Osteocyte (in vitro differentiated cells): ENCODE measurements around the gene TMEM207. TPM values are rescaled to one million over a fixed set of nuclear protein-coding genes. Genes with fewer than 3 reads are reported as not detected.

Experiments used
- DNase-seq: peaks from one replicate; pipeline ENCODE4 v3.0.0; 2021; ENCODE audit warnings: mixed read lengths; ENCODE audit not compliant: unreplicated experiment; ENCODE audit errors: extremely low spot score
- H3K27ac Mint-ChIP-seq: one replicate; pipeline ENCODE4 v1.8.0; 2021; ENCODE audit warnings: mild to moderate bottlenecking, mixed read lengths; ENCODE audit not compliant: unreplicated experiment
- H3K27me3 Mint-ChIP-seq: one replicate; pipeline ENCODE4 v1.8.0; 2021; ENCODE audit warnings: mixed read lengths; ENCODE audit not compliant: unreplicated experiment
- H3K36me3 Mint-ChIP-seq: one replicate; pipeline ENCODE4 v1.8.0; 2021; ENCODE audit warnings: mixed read lengths; ENCODE audit not compliant: unreplicated experiment
- H3K4me1 Mint-ChIP-seq: one replicate; pipeline ENCODE4 v1.8.0; 2021; ENCODE audit warnings: mixed read lengths; ENCODE audit not compliant: unreplicated experiment
- H3K4me3 Mint-ChIP-seq: one replicate; pipeline ENCODE4 v1.8.0; 2021; ENCODE audit warnings: mild to moderate bottlenecking, moderate library complexity, mixed read lengths; ENCODE audit not compliant: unreplicated experiment
- H3K9me3 Mint-ChIP-seq: one replicate; pipeline ENCODE4 v1.8.0; 2021; ENCODE audit warnings: mixed read lengths; ENCODE audit not compliant: unreplicated experiment
- CTCF ChIP-seq: fragments of 200-600 bp; sonication (generic); IDR thresholded peaks from 2 replicates; pipeline ENCODE4 v1.5.0; 2021; ENCODE audit warnings: antibody characterized with exemption, mild to moderate bottlenecking, moderate library complexity
- total RNA-seq: library from RNA; stranded (reverse); gene quantifications from 2 replicates; pipeline ENCODE4 v1.2.1, GENCODE V29; 2021

TMEM207 gene
- total RNA-seq, 1 donor from 2014 or later = not detected

GRCh38 chr3:190414297-190414696, 35.4 kb downstream of the TMEM207 start:
- H3K36me3 Mint-ChIP-seq = no peaks in the 10 kb centered on the region
- H3K27me3 Mint-ChIP-seq = no peaks in the 10 kb centered on the region
- peaks cover 8% of the 10 kb centered on the region for H3K9me3 Mint-ChIP-seq
- peaks cover 6% of the 10 kb centered on the region for H3K4me1 Mint-ChIP-seq
- no peak for TF ChIP-seq CTCF
- no peak for DNase-seq
- no peak overlapping the region for H3K4me3 Mint-ChIP-seq
- H3K27ac Mint-ChIP-seq = no peak overlapping the region

GRCh38 chr3:190404715-190405114, 45.0 kb downstream of the TMEM207 start:
- Mint-ChIP-seq H3K4me3 (no peak overlapping the region), H3K27me3 (no peaks in the 10 kb centered on the region), H3K27ac (no peak overlapping the region), H3K4me1 (peaks cover 15% of the 10 kb centered on the region), H3K9me3 (no peaks in the 10 kb centered on the region), H3K36me3 (no peaks in the 10 kb centered on the region)
- TF ChIP-seq CTCF = no peak
- no peak for DNase-seq

GRCh38 chr3:190401963-190402362, 47.7 kb downstream of the TMEM207 start:
- no peak for TF ChIP-seq CTCF
- Mint-ChIP-seq H3K4me1 (peaks cover 15% of the 10 kb centered on the region), H3K27ac (no peak overlapping the region), H3K9me3 (no peaks in the 10 kb centered on the region), H3K36me3 (no peaks in the 10 kb centered on the region), H3K27me3 (no peaks in the 10 kb centered on the region), H3K4me3 (no peak overlapping the region)
- no peak for DNase-seq

- Mint-ChIP-seq H3K4me1 (peaks cover 15% of the 10 kb centered on the region), H3K27me3 (no peaks in the 10 kb centered on the region), H3K36me3 (no peaks in the 10 kb centered on the region), H3K4me3 (no peak overlapping the region), H3K27ac (no peak overlapping the region), H3K9me3 (no peaks in the 10 kb centered on the region)
- TF ChIP-seq CTCF = no peak
- no peak for DNase-seq
These were observed 50.0 kb downstream of the TMEM207 start for GRCh38 chr3:190399677-190400076.

- TF ChIP-seq CTCF = no peak
- no peaks in the 10 kb centered on the region for H3K36me3 Mint-ChIP-seq
- peaks cover 6% of the 10 kb centered on the region for H3K4me1 Mint-ChIP-seq
- H3K27me3 Mint-ChIP-seq = no peaks in the 10 kb centered on the region
- H3K9me3 Mint-ChIP-seq = no peaks in the 10 kb centered on the region
- no peak for DNase-seq
- H3K4me3 Mint-ChIP-seq = no peak overlapping the region
- H3K27ac Mint-ChIP-seq = no peak overlapping the region
These were observed 51.8 kb downstream of the TMEM207 start for GRCh38 chr3:190397889-190398288.
